G401 (cell line): ENCODE results near the gene CAV3. TPM values are rescaled to one million over a fixed set of nuclear protein-coding genes. Genes with fewer than 3 reads are reported as not detected.

Source experiments
- DNase-seq: peaks from one replicate; pipeline ENCODE4 v3.0.0-alpha.2; 2015; ENCODE audit warnings: low spot score
- in situ Hi-C: cut with HindIII; loops from 2 replicates; pipeline ENCODE4 v1.10.0; 2016; ENCODE audit warnings: low sequenced_read_pairs, mixed read lengths
- total RNA-seq: library from RNA; depleted of rRNA; stranded (reverse); fragments of >200 nt; shearing (Covaris generic); gene quantifications from 2 replicates; pipeline ENCODE4 v1.2.3, GENCODE V29; 2014

CAV3 gene
- total RNA-seq, 1 experiment from 2014 or later = not detected

- in situ Hi-C loops = no loop called here
- no peak for DNase-seq
Observed at GRCh38 chr3:8757551-8758518, 24.2 kb downstream of the CAV3 start.

DNA sequence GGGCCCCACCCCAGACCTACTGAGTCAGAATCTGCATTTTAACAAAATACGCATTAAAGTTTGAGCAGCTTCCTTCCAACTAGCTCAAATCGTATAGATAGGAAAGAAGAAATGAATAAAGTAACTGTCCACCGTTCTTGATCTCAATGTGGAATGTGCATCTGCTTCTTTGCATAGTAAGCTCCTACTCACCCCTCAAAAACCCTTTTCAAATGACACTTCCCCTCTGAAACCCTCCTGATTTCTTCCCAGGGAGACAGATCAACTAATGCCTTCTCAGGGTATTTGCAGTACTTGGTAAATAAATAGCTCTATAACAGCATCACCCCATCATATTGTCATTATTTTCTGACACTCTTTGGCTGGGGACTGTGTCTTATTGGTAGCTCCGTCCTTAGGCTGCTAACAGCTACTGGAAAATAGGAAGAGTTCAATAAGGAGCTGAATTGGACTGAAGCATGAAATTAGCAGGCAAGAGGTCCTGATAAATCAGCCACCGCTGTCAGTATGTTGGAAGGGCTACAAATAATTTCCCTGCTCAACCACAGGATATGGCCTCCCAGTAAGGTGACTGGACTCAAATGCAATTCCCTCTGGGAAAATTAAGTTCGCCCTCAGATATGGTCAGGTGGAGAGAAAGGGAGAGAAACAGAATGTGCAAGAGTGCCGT lies 25.6 kb downstream of the CAV3 start:
- in situ Hi-C loops = no loop called here

DNA sequence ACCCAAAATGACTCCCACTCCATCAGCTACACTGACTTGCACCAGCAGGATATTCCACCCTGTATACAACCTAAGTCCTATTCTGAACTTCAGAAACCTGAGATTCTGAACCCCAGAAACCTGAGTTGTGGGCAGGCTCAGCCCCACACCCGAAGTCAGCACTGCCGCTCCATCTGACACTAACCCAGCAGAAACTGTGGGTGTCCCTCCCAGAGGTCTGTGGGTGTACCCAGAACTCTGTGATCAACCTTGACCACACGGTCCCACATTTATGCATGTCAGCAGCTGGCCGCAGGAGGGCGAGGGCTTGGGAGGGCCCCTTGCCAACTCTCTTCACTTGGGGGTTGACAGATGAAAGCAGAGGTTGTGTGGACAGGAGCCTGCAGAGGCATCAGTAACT lies 26.5 kb downstream of the CAV3 start:
- in situ Hi-C loops = no loop called here
- no peak for DNase-seq

More for the DNA sequence above, 25.6 kb downstream of the CAV3 start:
- DNase-seq = no peak

GRCh38 chr3:8760506-8760905 lies 26.9 kb downstream of the CAV3 start:
- in situ Hi-C loops = no loop called here
- no peak for DNase-seq

- DNase-seq = no peak
- in situ Hi-C loops = no loop called here
Observed at GRCh38 chr3:8761866-8762265, 28.3 kb downstream of the CAV3 start.

DNA sequence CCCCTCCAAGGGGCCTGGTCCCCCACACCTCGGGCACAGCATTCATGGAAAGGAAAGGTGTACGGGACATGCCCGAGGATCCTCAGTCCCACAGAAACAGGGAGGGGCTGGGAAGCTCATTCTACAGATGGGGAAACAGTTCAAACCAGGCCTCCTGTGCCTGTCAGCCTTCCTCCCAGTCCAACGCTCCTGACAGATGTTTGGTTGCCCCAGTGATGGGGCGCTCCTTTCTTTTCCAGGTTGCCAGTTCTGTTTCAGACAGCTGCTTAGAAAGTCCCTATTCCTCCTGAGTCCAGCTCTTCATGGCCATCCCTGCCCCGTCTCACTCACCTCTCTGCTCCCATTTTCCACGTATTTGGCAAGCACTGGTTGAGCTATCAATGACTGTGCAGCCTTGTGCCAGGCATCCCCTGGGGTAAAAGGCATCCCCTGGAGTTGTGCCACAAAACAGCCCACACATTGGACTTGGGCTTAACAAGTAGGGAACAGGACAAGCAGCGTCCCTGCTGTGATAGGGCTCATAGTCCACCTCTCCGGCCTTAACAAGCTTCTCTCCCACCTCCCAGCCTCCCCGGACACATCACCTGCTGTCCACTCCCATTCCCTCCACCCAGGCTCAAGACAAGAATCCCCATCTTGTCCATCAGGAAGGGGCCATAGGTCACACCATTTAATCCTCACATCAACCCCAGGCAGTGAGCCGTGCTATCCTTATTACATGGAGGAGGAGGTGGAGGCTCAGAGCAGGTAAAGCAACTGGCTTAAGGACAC lies 29.2 kb downstream of the CAV3 start:
- no peak for DNase-seq
- in situ Hi-C loops = no loop called here

- in situ Hi-C loops = no loop called here
- no peak for DNase-seq
Observed at GRCh38 chr3:8764528-8764927, 30.9 kb downstream of the CAV3 start.

- in situ Hi-C loops = no loop called here
Observed at GRCh38 chr3:8765528-8765927, 31.9 kb downstream of the CAV3 start.

GRCh38 chr3:8766148-8766547 lies 32.5 kb downstream of the CAV3 start:
- in situ Hi-C loops = no loop called here
- DNase-seq = no peak

More at GRCh38 chr3:8765528-8765927, 31.9 kb downstream of the CAV3 start:
- DNase-seq = no peak

GRCh38 chr3:8767256-8767666 lies 33.7 kb downstream of the CAV3 start:
- in situ Hi-C loops = no loop called here
- DNase-seq = no peak

GRCh38 chr3:8767667-8768363 lies 34.2 kb downstream of the CAV3 start:
- peak; percentile 13 for DNase-seq
- in situ Hi-C loops = no loop called here

DNA sequence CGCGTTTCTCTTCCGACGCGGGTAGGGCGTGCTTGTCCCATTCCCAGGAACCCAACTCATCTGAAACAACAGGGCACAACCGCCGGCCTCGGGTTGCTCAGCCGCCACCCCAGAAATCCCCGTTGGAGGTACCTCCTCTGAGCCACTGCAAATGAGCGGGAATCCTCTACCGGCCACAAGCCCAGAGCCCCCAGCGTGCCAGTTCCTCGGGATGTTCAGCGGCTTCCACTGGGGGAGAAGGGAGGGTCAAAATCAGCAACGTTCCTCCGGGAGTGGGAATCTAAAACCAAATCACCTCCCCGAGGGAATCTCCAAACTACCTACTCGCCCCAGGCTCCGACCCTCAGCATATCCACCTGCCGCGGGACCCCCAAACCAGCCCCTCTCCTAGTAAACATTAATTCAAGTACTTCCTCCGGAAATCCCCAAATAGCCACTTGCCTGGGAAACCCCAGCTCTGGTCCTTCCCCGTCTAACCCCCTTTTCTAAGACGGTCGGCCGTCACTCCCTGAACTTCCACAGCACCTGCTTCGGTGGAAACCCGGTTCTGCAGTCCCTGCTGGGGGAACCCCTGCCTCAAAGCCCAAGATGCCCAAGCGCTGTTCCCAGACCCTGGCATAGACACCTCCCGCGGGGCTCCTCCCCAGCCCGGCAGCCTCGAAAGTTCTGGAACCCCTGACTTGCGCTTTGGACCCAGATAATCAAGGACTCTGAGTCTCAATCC lies 34.9 kb downstream of the CAV3 start:
- DNase-seq = no peak
- in situ Hi-C loops = no loop called here

GRCh38 chr3:8769088-8769822 lies 35.7 kb downstream of the CAV3 start, which contains the start of gene OXTR:
OXTR (minus strand) TSS chr3:8769613; CDS start chr3:8768187, 1,426 bp downstream.
- DNase-seq = peak; percentile 47
- in situ Hi-C loops = no loop called here

- in situ Hi-C loops = no loop called here
- DNase-seq = peak; percentile 11
Observed at GRCh38 chr3:8773941-8774542, 40.4 kb downstream of the CAV3 start.

- DNase-seq = no peak
- in situ Hi-C loops = no loop called here
Observed at GRCh38 chr3:8775181-8775580, 41.6 kb downstream of the CAV3 start.

- in situ Hi-C loops = no loop called here
Observed at GRCh38 chr3:8775602-8776001, 42.0 kb downstream of the CAV3 start.

GRCh38 chr3:8776406-8776805 lies 42.8 kb downstream of the CAV3 start:
- no peak for DNase-seq
- in situ Hi-C loops = no loop called here

More at GRCh38 chr3:8775602-8776001, 42.0 kb downstream of the CAV3 start:
- DNase-seq = no peak
